OCI-LY1 (cell line): ENCODE results near the gene EPAS1.

Experiments
- H2AFZ ChIP-seq: fragments of 200-600 bp; sonication (generic), shearing (Covaris generic); 2 replicates; pipeline ENCODE4 v1.6.0; 2014; ENCODE audit warnings: antibody characterized with exemption, mild to moderate bottlenecking, low read length
- H3F3A ChIP-seq: fragments of 200-600 bp; sonication (generic), shearing (Covaris generic); 2 replicates; pipeline ENCODE4 v1.6.0; 2014; ENCODE audit warnings: mild to moderate bottlenecking, antibody characterized with exemption, low read length, moderate library complexity; ENCODE audit not compliant: insufficient read depth
- H3K27ac ChIP-seq: fragments of 200-600 bp; sonication (generic); 2 replicates; pipeline ENCODE4 v1.5.1; 2014; ENCODE audit warnings: low read length, mixed run types, mild to moderate bottlenecking, low read depth; ENCODE audit not compliant: poor library complexity, severe bottlenecking
- H3K27me3 ChIP-seq: fragments of 200-600 bp; sonication (generic); 2 replicates; pipeline ENCODE4 v1.6.0; 2014; ENCODE audit warnings: antibody characterized with exemption, mild to moderate bottlenecking, low read length, moderate library complexity; ENCODE audit not compliant: insufficient read depth
- H3K36me3 ChIP-seq: fragments of 200-600 bp; sonication (generic); 2 replicates; pipeline ENCODE4 v1.6.1; 2014; ENCODE audit warnings: mild to moderate bottlenecking, antibody characterized with exemption, low read length, moderate library complexity, mixed read lengths; ENCODE audit not compliant: insufficient read depth
- H3K4me1 ChIP-seq: fragments of 200-600 bp; sonication (generic); 2 replicates; pipeline ENCODE4 v1.5.1; 2014; ENCODE audit warnings: mild to moderate bottlenecking, low read length, moderate library complexity; ENCODE audit not compliant: insufficient read depth, severe bottlenecking
- H3K4me2 ChIP-seq: fragments of 200-600 bp; sonication (generic), shearing (Covaris generic); 2 replicates; pipeline ENCODE4 v1.6.1; 2014; ENCODE audit warnings: low read length
- H3K4me3 ChIP-seq: fragments of 200-600 bp; sonication (generic); 2 replicates; pipeline ENCODE4 v1.5.1; 2014; ENCODE audit warnings: low read length, low read depth, mild to moderate bottlenecking, mixed read lengths; ENCODE audit not compliant: poor library complexity, severe bottlenecking
- H3K79me2 ChIP-seq: fragments of 200-600 bp; shearing (Covaris generic); 2 replicates; pipeline ENCODE4 v1.6.1; 2016; ENCODE audit warnings: mixed run types, low read length, mixed read lengths; ENCODE audit not compliant: insufficient read depth
- H3K9ac ChIP-seq: fragments of 200-600 bp; sonication (generic), shearing (Covaris generic); 2 replicates; pipeline ENCODE4 v1.6.1; 2014; ENCODE audit warnings: mild to moderate bottlenecking, low read length, mixed read lengths
- H3K9me2 ChIP-seq: fragments of 200-600 bp; sonication (generic), shearing (Covaris generic); 2 replicates; pipeline ENCODE4 v1.6.1; 2014; ENCODE audit warnings: low read depth, mild to moderate bottlenecking, low read length, mixed read lengths
- H3K9me3 ChIP-seq: fragments of 200-600 bp; shearing (Covaris generic); 2 replicates; pipeline ENCODE4 v1.6.1; 2014; ENCODE audit warnings: low read length, mixed read lengths
- H4K20me1 ChIP-seq: fragments of 200-600 bp; sonication (generic), shearing (Covaris generic); 2 replicates; pipeline ENCODE4 v1.6.0; 2016; ENCODE audit warnings: mild to moderate bottlenecking, low read length; ENCODE audit not compliant: insufficient read depth
- CTCF ChIP-seq: fragments of 200-600 bp; sonication (generic), shearing (Covaris generic); IDR thresholded peaks from 2 replicates; pipeline ENCODE4 v1.5.1; 2017; ENCODE audit warnings: mild to moderate bottlenecking, antibody characterized with exemption, low read length, moderate library complexity, mixed read lengths
- EZH2 ChIP-seq: fragments of 200-600 bp; sonication (generic), shearing (Covaris generic); IDR thresholded peaks from 2 replicates; pipeline ENCODE4 v1.8.0; 2017; ENCODE audit warnings: borderline replicate concordance, mixed run types, mild to moderate bottlenecking, antibody characterized with exemption, low read length, moderate library complexity, mixed read lengths

The EPAS1 gene

GRCh38 chr2:46263347-46263746, 33.9 kb upstream of the EPAS1 start:
- no peaks in the 10 kb centered on the region for H3K9me2 ChIP-seq
- no peaks in the 10 kb centered on the region for H3K79me2 ChIP-seq
- H3K4me3 ChIP-seq, result no peak overlapping the region
- TF ChIP-seq CTCF (no peak), EZH2 (no peak)
- H3K9ac ChIP-seq, result no peak overlapping the region
- H3K27me3 ChIP-seq, result no peaks in the 10 kb centered on the region
- H2AFZ ChIP-seq, result no peak overlapping the region
- no peak overlapping the region for H3K4me2 ChIP-seq
- no peaks in the 10 kb centered on the region for H3K36me3 ChIP-seq
- H3K27ac ChIP-seq, result no peak overlapping the region
- no peaks in the 10 kb centered on the region for H4K20me1 ChIP-seq
- no peaks in the 10 kb centered on the region for H3K4me1 ChIP-seq
- H3F3A ChIP-seq, result no peaks in the 10 kb centered on the region
- no peaks in the 10 kb centered on the region for H3K9me3 ChIP-seq

GRCh38 chr2:46264447-46264846, 32.8 kb upstream of the EPAS1 start:
- H4K20me1 ChIP-seq, result no peaks in the 10 kb centered on the region
- no peak for TF ChIP-seq EZH2
- no peak for TF ChIP-seq CTCF
- no peaks in the 10 kb centered on the region for H3K4me1 ChIP-seq
- H3K27me3 ChIP-seq, result no peaks in the 10 kb centered on the region
- H3K27ac ChIP-seq, result no peak overlapping the region
- H3K79me2 ChIP-seq, result no peaks in the 10 kb centered on the region
- no peaks in the 10 kb centered on the region for H3K36me3 ChIP-seq
- no peak overlapping the region for H3K4me2 ChIP-seq
- no peaks in the 10 kb centered on the region for H3K9me2 ChIP-seq
- no peak overlapping the region for H3K4me3 ChIP-seq
- H3K9ac ChIP-seq, result no peak overlapping the region
- H3K9me3 ChIP-seq, result no peaks in the 10 kb centered on the region
- H2AFZ ChIP-seq, result no peak overlapping the region
- H3F3A ChIP-seq, result no peaks in the 10 kb centered on the region

GRCh38 chr2:46266134-46266533, 31.1 kb upstream of the EPAS1 start:
- Histone ChIP-seq H3K79me2 (no peaks in the 10 kb centered on the region), H4K20me1 (no peaks in the 10 kb centered on the region), H3K9me3 (no peaks in the 10 kb centered on the region), H3K4me1 (no peaks in the 10 kb centered on the region), H3K27me3 (no peaks in the 10 kb centered on the region), H3F3A (no peaks in the 10 kb centered on the region), H3K4me3 (no peak overlapping the region), H3K36me3 (no peaks in the 10 kb centered on the region), H3K27ac (no peak overlapping the region), H3K4me2 (no peak overlapping the region), H3K9me2 (no peaks in the 10 kb centered on the region), H2AFZ (no peak overlapping the region), H3K9ac (no peak overlapping the region)
- no peak for TF ChIP-seq CTCF
- TF ChIP-seq EZH2, result no peak
